ACC112 (cell line): ENCODE results near the gene HSD17B2.
A peak's percentile ranks its signal among the peaks of the same experiment; 100 is the strongest.
"Not testable (repeated sequence)": the region's sequence is repeated elsewhere in the genome, so short reads cannot be mapped to it uniquely, and the experiment has no call there.

Source experiments
- H2AFZ ChIP-seq: fragments of 200-600 bp; sonication (generic); one replicate; pipeline ENCODE4 v1.6.0; 2017; ENCODE audit warnings: antibody characterized with exemption, low read length; ENCODE audit not compliant: unreplicated experiment
- H3K27ac ChIP-seq: fragments of 200-600 bp; sonication (generic); 2 replicates; pipeline ENCODE4 v1.5.1; 2014; ENCODE audit warnings: low read depth, mild to moderate bottlenecking, antibody characterized with exemption, low read length, moderate library complexity
- H3K27me3 ChIP-seq: fragments of 200-600 bp; sonication (generic); 2 replicates; pipeline ENCODE4 v1.6.1; 2014; ENCODE audit warnings: mild to moderate bottlenecking, antibody characterized with exemption, low read length, moderate library complexity, mixed read lengths; ENCODE audit not compliant: insufficient read depth
- H3K36me3 ChIP-seq: fragments of 200-600 bp; sonication (generic); 2 replicates; pipeline ENCODE4 v1.6.1; 2016; ENCODE audit warnings: mild to moderate bottlenecking, antibody characterized with exemption, low read length, moderate library complexity, mixed read lengths; ENCODE audit not compliant: insufficient read depth
- H3K4me1 ChIP-seq: fragments of 200-600 bp; sonication (generic); one replicate; pipeline ENCODE4 v1.6.1; 2016; ENCODE audit warnings: low read length, mixed read lengths; ENCODE audit not compliant: insufficient read depth, unreplicated experiment, control insufficient read depth
- H3K4me3 ChIP-seq: fragments of 200-600 bp; sonication (generic); 2 replicates; pipeline ENCODE4 v1.5.1; 2014; ENCODE audit warnings: mild to moderate bottlenecking, low read depth, low read length
- H3K79me2 ChIP-seq: fragments of 200-600 bp; sonication (generic); one replicate; pipeline ENCODE4 v1.6.0; 2016; ENCODE audit warnings: low read length; ENCODE audit not compliant: control insufficient read depth, unreplicated experiment, insufficient read depth

The HSD17B2 gene

DNA sequence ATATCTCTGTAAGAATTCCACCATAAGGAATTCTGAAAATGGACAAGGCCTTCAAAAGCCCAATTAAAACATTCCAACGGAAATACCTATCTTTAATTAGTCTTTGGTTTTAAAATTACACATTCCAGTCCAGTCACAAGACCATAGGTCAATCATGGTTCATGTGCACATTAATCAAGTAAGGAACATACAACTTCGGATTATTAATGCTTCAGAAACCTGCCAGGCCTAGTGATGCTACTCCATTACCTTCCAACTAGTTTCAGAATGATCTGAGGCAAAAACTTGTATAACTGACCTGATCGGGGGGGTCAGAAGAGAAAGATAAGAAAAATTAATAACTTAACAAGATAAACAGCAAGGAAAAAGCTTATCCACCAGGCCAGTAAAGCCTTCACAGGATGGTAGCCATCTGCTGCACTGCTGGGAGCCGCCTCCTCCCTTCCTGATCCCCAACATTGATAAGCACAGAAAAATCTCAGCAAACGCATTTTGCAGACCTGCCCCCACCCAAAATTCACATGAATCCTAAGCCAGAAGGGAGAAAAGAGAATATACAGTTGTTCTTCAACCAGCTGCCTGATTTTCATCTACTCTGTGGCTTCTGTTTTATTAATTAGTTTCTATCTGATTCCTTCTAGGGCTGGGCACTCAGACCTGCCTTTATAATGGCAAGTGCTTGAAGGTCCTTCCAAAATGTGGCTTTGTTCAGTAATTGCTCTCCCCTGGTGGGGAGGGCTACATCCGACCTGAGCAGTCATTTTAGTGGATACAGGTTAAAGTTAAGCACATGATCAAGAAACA is 29.8 kb upstream of the HSD17B2 start:
- H2AFZ ChIP-seq: no peak overlapping the region
- H3K79me2 ChIP-seq: no peaks in the 10 kb centered on the region
- H3K4me3 ChIP-seq: no peak overlapping the region
- no peaks in the 10 kb centered on the region for H3K27me3 ChIP-seq
- no peaks in the 10 kb centered on the region for H3K4me1 ChIP-seq
- H3K27ac ChIP-seq: no peak overlapping the region
- H3K36me3 ChIP-seq: no peaks in the 10 kb centered on the region

DNA sequence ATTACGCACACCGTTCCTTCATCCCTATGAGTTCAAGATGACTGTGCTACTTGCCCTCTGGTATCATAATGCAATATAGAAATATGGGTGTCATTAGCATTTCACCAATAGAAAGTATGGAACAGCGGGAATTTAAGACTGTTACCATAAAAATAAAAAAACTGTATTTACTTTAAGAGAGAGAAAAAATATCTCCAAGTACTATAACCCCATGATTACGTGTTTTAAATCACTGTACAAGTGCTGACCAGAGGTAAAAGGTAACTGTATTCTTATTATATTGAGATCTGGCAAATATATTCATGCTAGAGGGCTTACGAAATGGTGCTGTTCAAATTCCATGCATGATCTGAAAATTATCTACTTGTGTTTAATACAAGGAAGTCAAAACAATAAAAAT is 29.0 kb upstream of the HSD17B2 start:
- peaks cover 3% of the 10 kb centered on the region for H3K4me1 ChIP-seq

DNA sequence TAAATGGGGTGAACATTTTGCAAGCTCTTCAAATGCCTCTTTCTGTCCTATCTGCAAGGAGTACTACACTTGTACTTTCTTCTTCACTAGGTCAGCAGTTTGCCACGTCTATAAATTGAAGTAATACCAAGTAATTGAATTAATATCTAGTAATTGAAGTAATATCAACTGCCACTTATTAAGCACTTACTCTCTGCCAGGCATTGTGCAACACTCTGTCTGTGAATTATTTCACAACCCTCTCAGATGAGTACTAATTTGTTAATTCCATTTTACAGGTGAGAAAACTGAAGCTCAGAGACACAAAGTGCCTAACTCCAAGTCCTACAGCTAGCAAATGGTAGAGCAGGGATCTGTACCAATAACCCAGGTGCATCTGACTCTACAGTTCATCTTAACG is 27.9 kb upstream of the HSD17B2 start:
- Histone ChIP-seq H3K27ac (no peak overlapping the region), H3K79me2 (no peaks in the 10 kb centered on the region), H3K4me1 (peaks cover 3% of the 10 kb centered on the region), H2AFZ (no peak overlapping the region), H3K4me3 (no peak overlapping the region), H3K27me3 (no peaks in the 10 kb centered on the region), H3K36me3 (no peaks in the 10 kb centered on the region)

More for the DNA sequence above, 29.0 kb upstream of the HSD17B2 start:
- no peak overlapping the region for H3K4me3 ChIP-seq
- no peaks in the 10 kb centered on the region for H3K79me2 ChIP-seq
- no peaks in the 10 kb centered on the region for H3K27me3 ChIP-seq
- no peak overlapping the region for H2AFZ ChIP-seq
- H3K36me3 ChIP-seq: no peaks in the 10 kb centered on the region
- no peak overlapping the region for H3K27ac ChIP-seq

DNA sequence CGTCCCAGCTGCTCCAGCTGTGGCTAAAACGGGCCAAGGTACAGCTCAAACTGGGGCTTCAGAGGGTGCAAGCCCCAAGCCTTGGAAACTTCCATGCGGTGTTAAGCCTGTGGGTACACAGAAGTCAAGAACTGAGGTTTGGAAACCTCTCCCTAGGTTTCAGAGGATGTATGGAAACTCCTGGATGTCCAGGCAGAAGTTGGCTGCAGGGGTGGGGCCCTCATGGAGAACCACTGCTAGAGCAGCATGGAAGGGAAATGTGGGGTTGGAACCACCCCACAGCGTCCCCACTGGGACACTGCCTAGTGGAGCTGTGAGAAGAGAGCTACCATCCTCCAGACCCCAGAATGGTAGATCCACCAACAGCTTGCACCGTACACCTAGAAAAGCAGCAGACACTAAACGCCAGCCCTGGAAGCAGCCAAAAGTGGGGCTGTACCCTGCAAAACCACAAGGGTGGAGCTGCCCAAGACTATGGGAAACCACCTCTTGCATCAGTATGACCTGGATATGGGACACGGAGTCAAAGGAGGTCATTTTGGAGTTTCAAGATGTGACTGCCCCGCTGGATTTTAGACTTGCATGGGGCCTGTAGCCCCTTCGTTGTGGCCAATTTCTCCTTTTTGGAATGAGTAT is 26.0 kb upstream of the HSD17B2 start:
- Histone ChIP-seq H3K79me2 (no peaks in the 10 kb centered on the region), H3K4me3 (no peak overlapping the region), H3K27ac (no peak overlapping the region), H3K27me3 (no peaks in the 10 kb centered on the region; the same call in 1 of the 2 replicates), H2AFZ (no peak overlapping the region), H3K36me3 (no peaks in the 10 kb centered on the region), H3K4me1 (peaks cover 3% of the 10 kb centered on the region)

GRCh38 chr16:82009789-82010188 is 25.3 kb upstream of the HSD17B2 start:
- not testable (repeated sequence) for H3K79me2 ChIP-seq, H3K36me3 ChIP-seq, H3K27ac ChIP-seq, H2AFZ ChIP-seq, H3K4me3 ChIP-seq, H3K27me3 ChIP-seq, H3K4me1 ChIP-seq

GRCh38 chr16:82010649-82011048 is 24.4 kb upstream of the HSD17B2 start:
- Histone ChIP-seq H3K79me2 (no peaks in the 10 kb centered on the region), H3K27me3 (no peaks in the 10 kb centered on the region; the same call in 1 of the 2 replicates), H3K27ac (no peak overlapping the region), H3K4me1 (peaks cover 4% of the 10 kb centered on the region), H3K36me3 (no peaks in the 10 kb centered on the region), H3K4me3 (peak overlapping the region; percentile 74), H2AFZ (peak overlapping the region; percentile 64)

GRCh38 chr16:82011199-82011641 is 23.8 kb upstream of the HSD17B2 start, which contains the start of gene SDR42E1:
Gene SDR42E1 (minus strand): TSS chr16:82011470. CDS start chr16:82000858, 10,612 bp downstream.
- Histone ChIP-seq H3K4me3 (peak within 1 kb of the TSS; percentile 74), H3K4me1 (peaks cover 9% of the 10 kb centered on the region), H3K27me3 (no peaks in the 10 kb centered on the region; the same call in 1 of the 2 replicates), H2AFZ (peak within 1 kb of the TSS; percentile 64), H3K27ac (no peak within 1 kb of the TSS), H3K36me3 (no peaks in the 10 kb centered on the region), H3K79me2 (no peaks in the 10 kb centered on the region)

GRCh38 chr16:82013139-82013538 is 21.9 kb upstream of the HSD17B2 start:
- H3K4me3 ChIP-seq: no peak overlapping the region
- H3K27ac ChIP-seq: no peak overlapping the region
- no peaks in the 10 kb centered on the region; the same call in 1 of the 2 replicates for H3K27me3 ChIP-seq
- H3K79me2 ChIP-seq: no peaks in the 10 kb centered on the region
- peaks cover 14% of the 10 kb centered on the region for H3K4me1 ChIP-seq
- H3K36me3 ChIP-seq: no peaks in the 10 kb centered on the region
- no peak overlapping the region for H2AFZ ChIP-seq

GRCh38 chr16:82016263-82016662 is 18.8 kb upstream of the HSD17B2 start:
- Histone ChIP-seq H2AFZ (peak overlapping the region; percentile 41), H3K79me2 (no peaks in the 10 kb centered on the region), H3K4me1 (peaks cover 11% of the 10 kb centered on the region), H3K4me3 (peak overlapping the region; percentile 67), H3K27ac (peak overlapping the region; percentile 78), H3K36me3 (no peaks in the 10 kb centered on the region), H3K27me3 (peaks cover 6% of the 10 kb centered on the region; the same call in 1 of the 2 replicates)

DNA sequence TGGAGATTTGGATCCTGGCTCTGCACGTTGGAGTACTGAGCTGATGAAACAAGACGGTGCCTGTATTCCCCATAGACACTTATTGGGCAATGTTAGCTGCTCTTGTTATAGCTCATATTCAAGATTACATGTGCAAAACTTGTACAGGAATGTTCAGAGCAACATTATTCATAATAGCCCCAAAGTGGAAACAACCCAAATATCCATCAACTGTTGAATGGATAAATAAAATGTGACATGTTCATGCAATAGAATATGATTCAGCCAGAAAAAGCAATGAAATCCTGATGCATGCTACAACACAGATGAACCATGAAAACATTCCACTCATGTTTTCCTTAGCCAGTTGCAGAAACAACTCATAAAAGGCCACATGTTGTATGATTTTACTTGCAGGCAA is 18.1 kb upstream of the HSD17B2 start:
- H3K36me3 ChIP-seq: no peaks in the 10 kb centered on the region
- peak overlapping the region; percentile 41 for H2AFZ ChIP-seq
- H3K79me2 ChIP-seq: no peaks in the 10 kb centered on the region
- H3K4me3 ChIP-seq: peak overlapping the region; percentile 67
- H3K4me1 ChIP-seq: peaks cover 11% of the 10 kb centered on the region
- peak overlapping the region; percentile 78 for H3K27ac ChIP-seq
- H3K27me3 ChIP-seq: peaks cover 6% of the 10 kb centered on the region; the same call in 1 of the 2 replicates
